GM12873 (cell line): Measurements from ENCODE around the gene TAX1BP3.

ENCODE experiments used
- TF ChIP-seq, protein P1 (sequence below): IDR thresholded peaks from 2 replicates; pipeline ENCODE4 v1.5.1; 2012; ENCODE audit warnings: low read depth, mild to moderate bottlenecking, moderate library complexity, low read length, control low read depth; ENCODE audit not compliant: insufficient read depth; ENCODE audit errors: missing control alignments

TAX1BP3 gene, protein sequence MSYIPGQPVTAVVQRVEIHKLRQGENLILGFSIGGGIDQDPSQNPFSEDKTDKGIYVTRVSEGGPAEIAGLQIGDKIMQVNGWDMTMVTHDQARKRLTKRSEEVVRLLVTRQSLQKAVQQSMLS

DNA sequence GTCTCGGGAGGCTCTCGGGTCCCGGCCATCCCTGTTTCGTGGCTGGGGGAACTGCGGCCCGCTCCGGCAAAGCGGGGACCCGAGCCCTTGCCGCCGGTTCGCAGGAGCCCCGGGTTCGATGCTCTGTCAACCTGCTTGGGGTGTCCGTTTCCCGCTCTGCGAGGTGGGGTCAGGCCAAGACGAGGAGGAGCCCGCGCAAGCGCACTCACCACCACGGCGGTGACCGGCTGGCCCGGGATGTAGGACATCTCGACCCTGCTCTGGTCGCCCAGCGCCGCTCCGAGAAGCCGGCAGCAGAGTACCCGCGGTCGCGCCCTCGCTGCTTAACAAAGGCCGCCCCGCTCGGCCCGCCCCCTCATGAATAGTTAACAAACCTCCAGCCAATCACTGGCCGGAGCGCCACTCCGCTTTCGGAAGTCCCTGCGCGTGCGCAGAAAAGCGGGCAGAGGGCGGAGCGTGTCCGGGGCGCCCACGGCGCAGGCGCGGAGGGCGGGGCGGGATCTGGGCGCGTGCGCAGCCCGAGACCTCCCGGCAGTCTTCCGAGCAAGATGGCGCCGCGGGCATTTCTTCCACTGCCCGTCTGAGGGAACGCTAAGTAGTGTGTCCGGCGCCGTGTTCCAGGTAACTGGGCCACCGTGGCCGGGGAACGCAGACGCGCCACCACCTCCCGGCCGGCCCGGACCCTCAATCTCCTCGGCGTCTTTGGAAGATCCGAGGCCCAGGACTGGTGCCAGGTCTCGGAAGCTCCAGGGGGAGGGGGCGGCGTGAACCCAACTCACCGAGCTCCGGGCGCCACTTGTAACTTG, at the start of gene TAX1BP3, which contains the start of gene EMC6:
Gene TAX1BP3, minus strand, starts transcription at position 300 of the 806 bp plus-strand sequence. Its CDS starts 52 bp downstream, at position 248.
Gene EMC6, plus strand, starts transcription at position 534 of the 806 bp plus-strand sequence. CDS start 335 bp downstream, outside the sequence.
- TF ChIP-seq, protein P1, sequence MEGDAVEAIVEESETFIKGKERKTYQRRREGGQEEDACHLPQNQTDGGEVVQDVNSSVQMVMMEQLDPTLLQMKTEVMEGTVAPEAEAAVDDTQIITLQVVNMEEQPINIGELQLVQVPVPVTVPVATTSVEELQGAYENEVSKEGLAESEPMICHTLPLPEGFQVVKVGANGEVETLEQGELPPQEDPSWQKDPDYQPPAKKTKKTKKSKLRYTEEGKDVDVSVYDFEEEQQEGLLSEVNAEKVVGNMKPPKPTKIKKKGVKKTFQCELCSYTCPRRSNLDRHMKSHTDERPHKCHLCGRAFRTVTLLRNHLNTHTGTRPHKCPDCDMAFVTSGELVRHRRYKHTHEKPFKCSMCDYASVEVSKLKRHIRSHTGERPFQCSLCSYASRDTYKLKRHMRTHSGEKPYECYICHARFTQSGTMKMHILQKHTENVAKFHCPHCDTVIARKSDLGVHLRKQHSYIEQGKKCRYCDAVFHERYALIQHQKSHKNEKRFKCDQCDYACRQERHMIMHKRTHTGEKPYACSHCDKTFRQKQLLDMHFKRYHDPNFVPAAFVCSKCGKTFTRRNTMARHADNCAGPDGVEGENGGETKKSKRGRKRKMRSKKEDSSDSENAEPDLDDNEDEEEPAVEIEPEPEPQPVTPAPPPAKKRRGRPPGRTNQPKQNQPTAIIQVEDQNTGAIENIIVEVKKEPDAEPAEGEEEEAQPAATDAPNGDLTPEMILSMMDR: no peak

DNA sequence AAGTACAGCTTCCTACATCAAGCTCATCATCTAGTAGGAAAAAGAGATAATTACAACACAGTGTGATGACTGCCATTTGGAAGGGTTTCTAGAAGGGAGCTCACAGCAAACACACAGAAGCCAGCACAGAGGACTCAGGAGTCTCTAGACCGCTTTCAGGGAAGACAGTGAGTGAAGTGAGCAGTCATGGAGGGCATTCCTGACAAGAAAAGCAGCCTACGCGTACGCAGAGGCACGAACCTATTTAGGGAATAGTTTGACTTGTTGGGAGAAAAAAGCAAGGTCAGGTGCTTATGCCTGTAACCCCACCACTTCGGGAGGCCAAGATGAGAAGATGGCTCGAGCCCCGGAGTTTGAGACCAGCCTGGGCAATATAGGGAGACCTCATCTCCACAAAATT, 46.9 kb upstream of the TAX1BP3 start:
- TF ChIP-seq, protein P1: no peak

DNA sequence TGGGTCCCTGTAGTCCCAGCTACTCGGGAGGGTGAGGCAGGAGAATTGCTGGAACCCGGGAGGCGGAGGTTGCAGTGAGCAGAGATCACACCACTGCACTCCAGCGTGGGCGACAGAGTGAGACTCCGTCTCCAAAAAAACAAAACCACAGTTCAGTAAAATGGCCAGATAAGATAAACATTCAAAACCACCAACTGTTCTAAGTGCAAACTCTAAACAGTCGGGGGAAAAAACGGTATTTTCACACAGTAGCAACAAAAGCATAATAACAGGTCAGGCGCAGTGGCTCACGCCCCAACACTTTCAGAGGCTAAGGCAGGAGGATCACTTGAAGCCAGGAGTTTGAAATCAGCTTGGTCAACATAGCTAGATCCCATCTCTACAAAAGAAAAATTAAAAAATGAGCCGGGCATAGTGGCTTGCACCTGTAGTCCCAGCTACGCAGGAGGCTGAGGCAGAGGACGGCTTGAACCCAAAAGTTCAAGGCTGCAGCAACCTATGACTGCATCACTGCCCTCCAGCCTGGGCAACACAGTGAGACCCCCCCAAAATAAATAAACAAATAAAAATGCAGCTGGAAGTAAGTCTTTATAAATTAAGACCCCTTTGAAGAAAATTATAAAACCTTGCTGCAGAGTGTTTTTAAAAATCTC, 44.6 kb upstream of the TAX1BP3 start:
- TF ChIP-seq, protein P1: no peak

DNA sequence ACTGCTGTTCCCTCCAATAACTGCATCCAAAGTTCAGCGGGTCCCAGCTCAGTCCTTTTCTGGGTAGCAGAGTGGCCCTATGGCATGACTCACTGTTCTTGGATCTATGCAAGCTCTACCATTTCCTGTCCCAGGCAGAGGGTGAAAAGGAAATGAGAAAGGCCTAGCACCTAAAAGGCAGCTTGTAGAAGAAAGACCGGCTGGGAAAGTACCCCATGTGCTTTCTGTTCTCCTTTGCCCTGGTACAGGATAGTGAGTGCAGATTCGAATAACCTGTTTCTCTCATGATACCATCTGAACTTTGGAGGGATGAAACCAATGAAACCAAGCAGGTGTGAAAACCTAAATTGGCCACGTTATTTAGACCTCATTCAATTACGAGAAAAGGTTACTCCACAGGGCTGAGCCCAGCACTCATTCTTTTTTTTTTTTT, 42.6 kb upstream of the TAX1BP3 start:
- TF ChIP-seq, protein P1: no peak

DNA sequence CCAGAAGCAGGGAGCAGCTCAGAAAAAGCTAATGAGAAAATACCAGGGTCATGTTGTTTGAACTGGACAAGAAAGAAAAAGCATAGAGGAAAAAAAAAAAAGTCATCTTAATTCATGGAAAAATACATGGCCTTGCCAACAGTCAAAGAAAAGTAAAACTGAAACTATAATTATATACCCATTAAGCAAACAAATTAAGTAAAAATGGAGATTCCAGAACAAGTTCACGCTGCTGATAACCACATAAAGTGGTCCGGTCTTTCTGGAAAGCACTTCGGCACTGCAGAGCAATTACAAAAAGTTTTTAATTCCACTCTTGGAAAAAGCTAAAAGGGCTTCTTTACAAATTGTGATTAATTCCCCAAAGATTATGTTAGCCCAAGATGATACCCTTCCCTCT, 40.0 kb upstream of the TAX1BP3 start:
- TF ChIP-seq, protein P1: no peak

DNA sequence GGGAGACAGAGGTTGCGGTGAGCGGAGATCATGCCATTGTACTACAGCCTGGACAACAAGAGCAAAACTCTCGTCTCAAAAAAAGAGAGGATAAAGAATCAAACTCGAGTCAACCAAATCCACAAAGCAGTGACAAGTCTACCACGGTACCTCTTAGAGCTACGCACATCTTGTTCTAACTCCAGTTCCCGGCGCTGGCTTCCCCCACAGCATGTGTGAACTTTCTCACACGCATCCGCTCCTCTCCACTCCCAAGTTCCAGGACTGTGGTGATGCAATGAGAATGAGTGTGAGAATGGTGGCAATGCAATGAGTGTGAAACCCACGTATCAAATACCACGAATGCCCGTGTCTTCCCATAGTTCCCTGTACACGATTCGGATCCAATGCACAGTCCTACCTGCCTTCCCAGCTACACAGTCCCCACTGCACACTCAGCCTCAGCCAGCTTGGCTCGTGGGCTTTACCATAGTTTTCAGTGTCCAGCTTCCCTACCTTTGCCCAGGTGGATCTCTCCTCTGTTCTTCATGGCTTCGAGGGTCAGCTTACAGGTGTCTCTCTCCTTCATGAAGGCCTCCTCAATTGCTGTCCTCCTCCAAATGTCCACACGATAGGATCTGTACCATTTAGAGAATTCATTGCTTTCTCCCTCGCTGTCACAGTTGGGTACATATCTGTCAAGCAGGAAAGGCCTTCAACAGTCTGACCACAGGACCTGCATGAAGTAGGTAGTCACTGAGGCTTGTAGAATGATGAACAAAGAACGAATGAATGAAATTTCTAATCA, 36.7 kb upstream of the TAX1BP3 start:
- TF ChIP-seq, protein P1: no peak
